Measurements from ENCODE around the gene BRCA1. TPM values are rescaled to one million over a fixed set of nuclear protein-coding genes. Genes with fewer than 3 reads are reported as not detected.
A peak's percentile ranks its signal among the peaks of the same experiment; 100 is the strongest.

BRCA1 gene
- total and polyA plus RNA-seq, 2 donors (not counting 1 experiment from before 2014, with no cell fraction given): 7.5 to 9.9 TPM

DNA sequence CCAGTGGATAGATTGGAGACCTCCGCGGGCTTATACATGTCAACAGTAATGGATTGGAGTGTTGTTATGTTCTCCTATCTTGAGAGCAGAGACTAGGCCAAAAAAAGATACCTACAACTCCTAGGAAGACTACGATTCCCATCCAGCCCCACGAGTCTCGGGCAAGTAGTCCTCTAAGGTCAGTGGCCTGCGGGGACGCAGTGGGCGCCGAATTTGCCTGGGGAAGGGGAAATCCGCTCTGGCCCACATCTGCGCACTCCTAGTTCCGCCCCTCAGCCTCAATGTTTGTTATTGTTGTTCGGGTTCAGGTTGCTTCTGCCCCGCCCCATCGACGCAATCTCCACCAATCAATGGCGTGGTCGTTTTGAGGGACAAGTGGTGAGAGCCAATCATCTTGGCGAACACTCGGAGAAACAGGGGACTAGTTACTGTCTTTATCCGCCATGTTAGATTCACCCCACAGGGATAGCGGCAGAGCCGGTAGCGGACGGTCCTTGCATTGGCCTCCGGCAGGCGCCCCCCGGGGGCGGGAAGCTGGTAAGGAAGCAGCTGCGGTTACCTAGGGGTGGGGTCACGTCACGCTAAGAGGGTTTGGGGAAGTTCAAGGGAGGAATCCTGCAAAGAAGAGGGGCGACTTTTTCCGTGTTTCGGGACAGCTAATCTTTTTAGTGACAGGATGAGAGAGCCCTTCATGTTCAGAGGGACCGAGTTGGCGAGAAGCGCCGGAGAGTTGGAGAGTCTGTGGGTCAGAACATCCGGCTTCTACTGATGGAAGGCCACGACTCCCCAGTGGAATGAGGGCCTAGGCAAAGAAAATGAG, 45.8 kb upstream of the BRCA1 start, which contains the start of gene NBR1:
Gene NBR1 (plus strand): TSS at position 449 of the 820 bp plus-strand sequence. CDS start 4,586 bp downstream, outside the sequence.
- peak within 1 kb of the TSS; percentile 99 for H3K27ac ChIP-seq (ENCODE audit: insufficient read depth, low read length)
- peaks cover 14% of the 10 kb centered on the region for H3K79me2 ChIP-seq (ENCODE audit: control insufficient read depth, insufficient read depth, low read length)
- DNase-seq (ENCODE audit: low read depth in 2 of 2): peak; percentile 96 to 99
- peak within 1 kb of the TSS; percentile 97 for H3K4me2 ChIP-seq (ENCODE audit: extremely low read depth, insufficient read depth, low read length)
- no peak for TF ChIP-seq EZH2 (IDR thresholded peaks at IDR 0.05; ENCODE audit: low read length, missing control alignments)
- TF ChIP-seq, protein P1, sequence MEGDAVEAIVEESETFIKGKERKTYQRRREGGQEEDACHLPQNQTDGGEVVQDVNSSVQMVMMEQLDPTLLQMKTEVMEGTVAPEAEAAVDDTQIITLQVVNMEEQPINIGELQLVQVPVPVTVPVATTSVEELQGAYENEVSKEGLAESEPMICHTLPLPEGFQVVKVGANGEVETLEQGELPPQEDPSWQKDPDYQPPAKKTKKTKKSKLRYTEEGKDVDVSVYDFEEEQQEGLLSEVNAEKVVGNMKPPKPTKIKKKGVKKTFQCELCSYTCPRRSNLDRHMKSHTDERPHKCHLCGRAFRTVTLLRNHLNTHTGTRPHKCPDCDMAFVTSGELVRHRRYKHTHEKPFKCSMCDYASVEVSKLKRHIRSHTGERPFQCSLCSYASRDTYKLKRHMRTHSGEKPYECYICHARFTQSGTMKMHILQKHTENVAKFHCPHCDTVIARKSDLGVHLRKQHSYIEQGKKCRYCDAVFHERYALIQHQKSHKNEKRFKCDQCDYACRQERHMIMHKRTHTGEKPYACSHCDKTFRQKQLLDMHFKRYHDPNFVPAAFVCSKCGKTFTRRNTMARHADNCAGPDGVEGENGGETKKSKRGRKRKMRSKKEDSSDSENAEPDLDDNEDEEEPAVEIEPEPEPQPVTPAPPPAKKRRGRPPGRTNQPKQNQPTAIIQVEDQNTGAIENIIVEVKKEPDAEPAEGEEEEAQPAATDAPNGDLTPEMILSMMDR (conservative IDR thresholded peaks at IDR 0.05 in 1 of 2, IDR thresholded peaks at IDR 0.05 in 1 of 2; ENCODE audit: low read depth in 1 of 2, low read length in 2 of 2): peak in 1 of 2 donors; percentile 21
- peak within 1 kb of the TSS; percentile 88 for H3K9ac ChIP-seq (ENCODE audit: insufficient read depth, low read length)
- H3K4me3 ChIP-seq (replicated peaks in 1 of 4; ENCODE audit: control extremely low read depth in 1 of 4, insufficient read depth in 1 of 4, low read depth in 3 of 4, low read length in 4 of 4): peak within 1 kb of the TSS; percentile 56 to 94 (median 81)
- H3K4me1 ChIP-seq (ENCODE audit: control insufficient read depth, extremely low read depth, insufficient read depth, low read length): peaks cover 8% of the 10 kb centered on the region
- H3K36me3 ChIP-seq (ENCODE audit: control insufficient read depth, insufficient read depth, low read length): no peaks in the 10 kb centered on the region
- H2AFZ ChIP-seq (ENCODE audit: low read length): peak within 1 kb of the TSS; percentile 50
- no peaks in the 10 kb centered on the region for H3K27me3 ChIP-seq (ENCODE audit: control insufficient read depth, insufficient read depth, low read length)
- H4K20me1 ChIP-seq (ENCODE audit: control insufficient read depth, extremely low read depth, insufficient read depth, low read length): no peaks in the 10 kb centered on the region
- H3K9me3 ChIP-seq (ENCODE audit: control insufficient read depth, insufficient read depth, low read depth, low read length): no peaks in the 10 kb centered on the region

GRCh38 chr17:43170140-43170765, 45.1 kb upstream of the BRCA1 start:
- H3K79me2 ChIP-seq (ENCODE audit: control insufficient read depth, insufficient read depth, low read length): peaks cover 14% of the 10 kb centered on the region
- peaks cover 4% of the 10 kb centered on the region for H3K4me1 ChIP-seq (ENCODE audit: control insufficient read depth, extremely low read depth, insufficient read depth, low read length)

More at GRCh38 chr17:43170140-43170765, 45.1 kb upstream of the BRCA1 start:
- TF ChIP-seq, protein P1 (conservative IDR thresholded peaks at IDR 0.05 in 1 of 2, IDR thresholded peaks at IDR 0.05 in 1 of 2; ENCODE audit: low read depth in 1 of 2, low read length in 2 of 2): no peak
- TF ChIP-seq EZH2 (IDR thresholded peaks at IDR 0.05; ENCODE audit: low read length, missing control alignments): no peak
- Histone ChIP-seq H3K4me3 (replicated peaks in 1 of 4; ENCODE audit: control extremely low read depth in 1 of 4, insufficient read depth in 1 of 4, low read depth in 3 of 4, low read length in 4 of 4) (peak overlapping the region; percentile 56 to 94 (median 81)), H3K27me3 (ENCODE audit: control insufficient read depth, insufficient read depth, low read length) (no peaks in the 10 kb centered on the region), H3K4me2 (ENCODE audit: extremely low read depth, insufficient read depth, low read length) (peak overlapping the region; percentile 80), H2AFZ (ENCODE audit: low read length) (peak overlapping the region; percentile 50), H3K36me3 (ENCODE audit: control insufficient read depth, insufficient read depth, low read length) (no peaks in the 10 kb centered on the region), H3K27ac (ENCODE audit: insufficient read depth, low read length) (peak overlapping the region; percentile 99), H3K9me3 (ENCODE audit: control insufficient read depth, insufficient read depth, low read depth, low read length) (no peaks in the 10 kb centered on the region), H4K20me1 (ENCODE audit: control insufficient read depth, extremely low read depth, insufficient read depth, low read length) (no peaks in the 10 kb centered on the region), H3K9ac (ENCODE audit: insufficient read depth, low read length) (peak overlapping the region; percentile 74)
- peak; percentile 95 to 97 for DNase-seq (ENCODE audit: low read depth in 2 of 2)

All from fibroblast of lung (primary cell).